H1 (cell line): ENCODE measurements around the gene CD276. TPM values are rescaled to one million over a fixed set of nuclear protein-coding genes. Genes with fewer than 3 reads are reported as not detected.

Experiments used
- CTCF ChIA-PET: fragments of 300-600 bp; sonication (Branson Sonifier 250); formaldehyde crosslinking; loops from one replicate; lab custom pipeline; 2021; ENCODE audit not compliant: partially characterized antibody; lab: Charles Lee
- POLR2A ChIA-PET: fragments of 300-600 bp; sonication (Branson Sonifier 250); formaldehyde crosslinking; loops from one replicate; lab custom pipeline; 2021; ENCODE audit warnings: inconsistent platforms; ENCODE audit not compliant: partially characterized antibody; lab: Charles Lee
- DNase-seq, 2 experiments: peaks; one replicate each; pipeline versions ENCODE4 v3.0.0 to v3.0.0-alpha.2; 2010 to 2022; ENCODE audit warnings: low spot score in 2 of 2, low read depth in 1 of 2, mixed read lengths in 1 of 2
- FAIRE-seq: peaks from 2 replicates; lab custom pipeline; 2011; peaks lifted over from hg19 to GRCh38; lab: Jason Lieb, UNC
- H2AFZ ChIP-seq: 2 replicates; pipeline ENCODE4 v1.8.1; 2012; ENCODE audit warnings: low read length, inconsistent platforms
- H2AK5ac ChIP-seq: 2 replicates; pipeline ENCODE4 v1.6.1; 2013; ENCODE audit warnings: low read depth, low read length
- H2BK120ac ChIP-seq: replicated peaks from 2 replicates; pipeline ENCODE3; 2013; ENCODE audit warnings: low read depth, low read length, inconsistent platforms
- H2BK12ac ChIP-seq: 2 replicates; pipeline ENCODE4 v1.6.1; 2013; ENCODE audit warnings: low read depth, low read length
- H2BK15ac ChIP-seq: 2 replicates; pipeline ENCODE4 v1.6.1; 2013; ENCODE audit warnings: low read length
- H2BK20ac ChIP-seq: 2 replicates; pipeline ENCODE4 v1.6.1; 2013; ENCODE audit warnings: low read length
- H2BK5ac ChIP-seq: 2 replicates; pipeline ENCODE4 v1.6.1; 2013; ENCODE audit warnings: low read depth, low read length
- H3K14ac ChIP-seq: 2 replicates; pipeline ENCODE4 v1.6.1; 2013; ENCODE audit warnings: inconsistent platforms; ENCODE audit not compliant: insufficient read length
- H3K18ac ChIP-seq: 2 replicates; pipeline ENCODE4 v1.6.1; 2013; ENCODE audit warnings: low read length; ENCODE audit errors: extremely low read depth
- H3K23ac ChIP-seq: 2 replicates; pipeline ENCODE4 v1.6.1; 2013; ENCODE audit warnings: inconsistent platforms; ENCODE audit not compliant: insufficient read length
- H3K23me2 ChIP-seq: 2 replicates; pipeline ENCODE4 v1.6.1; 2013; ENCODE audit warnings: low read depth, low read length
- H3K27ac ChIP-seq: 2 replicates; pipeline ENCODE4 v1.6.1; 2011; ENCODE audit warnings: low read depth, low read length, inconsistent platforms
- H3K27me3 ChIP-seq, 4 experiments: replicated peaks in 1 of 4; 1 replicate in 1 of 4; 2 replicates in 3 of 4; pipeline versions ENCODE4 v1.6.1 to v1.8.1; 2011 to 2013; ENCODE audit warnings: low read length in 3 of 4, mild to moderate bottlenecking in 3 of 4, inconsistent platforms in 2 of 4, mixed read lengths in 2 of 4, moderate library complexity in 1 of 4; ENCODE audit not compliant: control insufficient read depth in 3 of 4, insufficient read depth in 3 of 4; ENCODE audit errors: extremely low read depth in 1 of 4
- H3K36me3 ChIP-seq, 4 experiments: 2 replicates each; pipeline versions ENCODE4 v1.6.1 to v1.8.1; 2011 to 2013; ENCODE audit warnings: mild to moderate bottlenecking in 4 of 4, low read length in 3 of 4, moderate library complexity in 2 of 4, control low read depth in 1 of 4, inconsistent platforms in 1 of 4; ENCODE audit not compliant: insufficient read depth in 4 of 4, control insufficient read depth in 2 of 4
- H3K4ac ChIP-seq: replicated peaks from 2 replicates; pipeline ENCODE3; 2013; ENCODE audit warnings: low read length, low read depth, mixed read lengths, inconsistent platforms; ENCODE audit not compliant: insufficient read length
- H3K4me1 ChIP-seq, 4 experiments: replicated peaks in 1 of 4; 1 replicate in 1 of 4; 2 replicates in 3 of 4; pipeline versions ENCODE4 v1.6.1 to v1.8.1; 2011 to 2013; ENCODE audit warnings: low read length in 3 of 4, inconsistent platforms in 2 of 4, mixed read lengths in 1 of 4; ENCODE audit not compliant: insufficient read depth in 4 of 4, control insufficient read depth in 3 of 4
- H3K4me2 ChIP-seq, 2 experiments: 2 replicates each; pipeline versions ENCODE4 v1.6.1 to v1.8.1; 2011 to 2013; ENCODE audit warnings: low read depth in 2 of 2, low read length in 2 of 2, control low read depth in 1 of 2, inconsistent platforms in 1 of 2, mild to moderate bottlenecking in 1 of 2; ENCODE audit not compliant: insufficient read depth in 1 of 2
- H3K4me3 ChIP-seq, 4 experiments: fragments of 200-600, 300-600 bp in 1 of 4; sonication (generic), shearing (Covaris generic), sonication (Bioruptor Twin) in 1 of 4; 2 replicates each; pipeline versions ENCODE4 v1.5.1 to v1.8.1; 2011 to 2016; ENCODE audit warnings: low read length in 4 of 4, low read depth in 3 of 4, control low read depth in 2 of 4, inconsistent platforms in 2 of 4, mild to moderate bottlenecking in 2 of 4, mixed read lengths in 1 of 4, moderate library complexity in 1 of 4; ENCODE audit not compliant: insufficient read depth in 2 of 4; ENCODE audit errors: extremely low read depth in 1 of 4
- H3K56ac ChIP-seq: replicated peaks from 2 replicates; pipeline ENCODE3; 2013; ENCODE audit warnings: low read depth, mild to moderate bottlenecking, mixed read lengths, low read length, inconsistent platforms; ENCODE audit not compliant: insufficient read length
- H3K79me1 ChIP-seq: 2 replicates; pipeline ENCODE4 v1.6.1; 2013; ENCODE audit warnings: low read depth, low read length, control low read depth
- H3K79me2 ChIP-seq, 2 experiments: 2 replicates each; pipeline versions ENCODE4 v1.6.1 to v1.8.1; 2012 to 2013; ENCODE audit warnings: low read length in 2 of 2, mild to moderate bottlenecking in 2 of 2, inconsistent platforms in 1 of 2; ENCODE audit not compliant: insufficient read depth in 2 of 2, control insufficient read depth in 1 of 2
- H3K9ac ChIP-seq, 4 experiments: replicated peaks in 1 of 4; 1 replicate in 1 of 4; 2 replicates in 3 of 4; pipeline versions ENCODE4 v1.6.1 to v1.8.1; 2011 to 2013; ENCODE audit warnings: low read depth in 3 of 4, low read length in 3 of 4, control low read depth in 2 of 4, mild to moderate bottlenecking in 2 of 4, moderate library complexity in 2 of 4, inconsistent platforms in 1 of 4; ENCODE audit errors: extremely low read depth in 1 of 4
- H3K9me3 ChIP-seq, 2 experiments: 2 replicates each; pipeline versions ENCODE4 v1.6.1 to v1.8.1; 2012 to 2013; ENCODE audit warnings: mild to moderate bottlenecking in 2 of 2, moderate library complexity in 2 of 2, control low read depth in 1 of 2, inconsistent platforms in 1 of 2, low read depth in 1 of 2, low read length in 1 of 2, mixed read lengths in 1 of 2; ENCODE audit not compliant: insufficient read depth in 2 of 2
- H4K20me1 ChIP-seq, 2 experiments: replicated peaks in 1 of 2; 2 replicates each; pipeline versions ENCODE3 to v1.8.1; 2011 to 2013; ENCODE audit warnings: inconsistent platforms in 2 of 2, low read length in 2 of 2, mild to moderate bottlenecking in 1 of 2; ENCODE audit not compliant: insufficient read depth in 2 of 2, control insufficient read depth in 1 of 2
- H4K5ac ChIP-seq: 2 replicates; pipeline ENCODE4 v1.6.1; 2013; ENCODE audit warnings: low read length, low read depth, mixed read lengths, inconsistent platforms; ENCODE audit not compliant: insufficient read length
- H4K8ac ChIP-seq: 2 replicates; pipeline ENCODE4 v1.8.0; 2013; ENCODE audit warnings: mild to moderate bottlenecking, moderate library complexity, low read length, inconsistent platforms; ENCODE audit not compliant: insufficient read depth; ENCODE audit errors: extremely low read depth
- H4K91ac ChIP-seq: replicated peaks from 2 replicates; pipeline ENCODE3; 2013; ENCODE audit warnings: low read length, mixed read lengths, inconsistent platforms; ENCODE audit not compliant: insufficient read length
- ATF3 ChIP-seq: IDR thresholded peaks from 2 replicates; pipeline ENCODE4 v1.6.1; 2011; ENCODE audit warnings: low read depth, mild to moderate bottlenecking, low read length; ENCODE audit not compliant: insufficient read depth
- BCL11A ChIP-seq, 2 experiments: IDR thresholded peaks; one replicate each; pipeline ENCODE4 v1.6.1; 2011; ENCODE audit warnings: low read depth in 2 of 2, low read length in 2 of 2, mild to moderate bottlenecking in 2 of 2
- CBX5 ChIP-seq: fragments of 300-800, 300-1000 bp; sonication (generic); IDR thresholded peaks from 2 replicates; pipeline ENCODE4 v1.7.1; 2016; ENCODE audit warnings: antibody characterized with exemption, low read length, low read depth
- CBX8 ChIP-seq: fragments of 300-800, 300-1000 bp; sonication (generic); IDR thresholded peaks from 2 replicates; pipeline ENCODE4 v1.7.1; 2016; ENCODE audit warnings: low read depth, low read length, borderline replicate concordance
- GABPA ChIP-seq: IDR thresholded peaks from 2 replicates; pipeline ENCODE4 v1.6.1; 2011; ENCODE audit warnings: mild to moderate bottlenecking, low read length, moderate library complexity, borderline replicate concordance; ENCODE audit not compliant: insufficient read depth
- NANOG ChIP-seq: IDR thresholded peaks from 2 replicates; pipeline ENCODE4 v1.6.1; 2011; ENCODE audit warnings: low read length, low read depth, mild to moderate bottlenecking, inconsistent platforms; ENCODE audit not compliant: insufficient read depth, poor library complexity, severe bottlenecking
- RXRA ChIP-seq: IDR thresholded peaks from 2 replicates; pipeline ENCODE4 v1.6.1; 2011; ENCODE audit warnings: low read depth, mild to moderate bottlenecking, low read length, moderate library complexity; ENCODE audit not compliant: insufficient read depth
- SAP30 ChIP-seq: fragments of 300-600 bp; sonication (generic); IDR thresholded peaks from 2 replicates; pipeline ENCODE4 v1.7.1; 2012; ENCODE audit warnings: low read length, moderate library complexity, mild to moderate bottlenecking, inconsistent platforms; ENCODE audit not compliant: insufficient read depth, insufficient replicate concordance
- SIN3A ChIP-seq, 2 experiments: IDR thresholded peaks in 1 of 2; conservative IDR thresholded peaks in 1 of 2; 2 replicates each; pipeline ENCODE4 v1.6.1; 2011 to 2012; ENCODE audit warnings: low read length in 2 of 2, improper control_type of control experiment in 1 of 2, low read depth in 1 of 2, mild to moderate bottlenecking in 1 of 2
- SIRT6 ChIP-seq: IDR thresholded peaks from one replicate; pipeline ENCODE4 v1.7.1; 2012; ENCODE audit warnings: low read length, inconsistent platforms
- TEAD4 ChIP-seq: IDR thresholded peaks from 2 replicates; pipeline ENCODE4 v1.6.1; 2012; ENCODE audit warnings: low read depth, low read length, inconsistent platforms, mixed read lengths
- YY1 ChIP-seq: IDR thresholded peaks from 2 replicates; pipeline ENCODE4 v1.6.1; 2011; ENCODE audit warnings: low read depth, mild to moderate bottlenecking, low read length
- WGBS, 2 experiments: shearing (Covaris generic) in 1 of 2; methylation state at CpG; one replicate each; pipeline versions ENCODE4 v1.1.6 to v1.1.7; 2013 to 2015; ENCODE audit warnings: low lambda C conversion rate in 2 of 2, mixed read lengths in 2 of 2, inconsistent platforms in 1 of 2, low coverage in 1 of 2, missing lambda C conversion rate in 1 of 2; ENCODE audit not compliant: insufficient replicate concordance in 2 of 2, insufficient coverage in 1 of 2, insufficient read length in 1 of 2; ENCODE audit errors: extremely low coverage in 1 of 2, missing lambda C conversion rate in 1 of 2; 5-methylcytosine and 5-hydroxymethylcytosine counted together
- polyA plus RNA-seq, 7 experiments: library from polyadenylated mRNA; depleted of rRNA in 3 of 7; stranded (reverse) in 5 of 7; unstranded in 2 of 7; fragments of >200 nt in 5 of 7; fragments of 200-250 nt in 2 of 7; gene quantifications; 1 replicate in 5 of 7; 2 replicates in 1 of 7; 4 replicates in 1 of 7; pipeline versions ENCODE4 v1.2.1 to v1.2.3, GENCODE V29; 2011 to 2013; ENCODE audit warnings: missing spikeins in 2 of 7, mixed read lengths in 2 of 7
- total RNA-seq: library from RNA; stranded (reverse); fragmentation: NEBNext Ultra II Directional; extraction: Animal tissue kit (Norgen Biotek cat#: 25700); gene quantifications from 2 replicates; pipeline ENCODE4 v1.2.1, GENCODE V29; 2021

CD276 gene
- total and polyA plus RNA-seq, 2 of the 8 experiments (the other 6 are each of a cell fraction or from before 2014, with no cell fraction given) = 156 to 158 TPM

- no peak overlapping the region for H4K8ac ChIP-seq
- no peak overlapping the region for H3K9ac ChIP-seq
- H3K79me1 ChIP-seq = peaks cover under 1% of the 10 kb centered on the region
- FAIRE-seq = no peak
- DNase-seq = no peak
- no peak overlapping the region for H3K56ac ChIP-seq
- H2BK5ac ChIP-seq = no peak overlapping the region
- H3K79me2 ChIP-seq = peaks cover under 1 to 6% of the 10 kb centered on the region in 2 experiments; a peak in 3 of 4 replicates
- H3K4me2 ChIP-seq = no peak overlapping the region
- 92% methylated on average over 2 of the region's 2 CpGs; no CpG with 5 or more reads in 1 of the 2 experiments for WGBS, 2 experiments
- no peaks in the 10 kb centered on the region for H3K9me3 ChIP-seq
- ChIA-PET CTCF (interaction anchor here (2.8 to 15.1 kb wide), 2 partner anchors 19 to 44 kb away, joined by 10 to 496 read pairs; no protein-coding TSS in a partner anchor), POLR2A (interaction anchor here (9.2 kb wide), 1 partner anchor 17 kb away, joined by 93 read pairs; no protein-coding TSS in a partner anchor)
- no peak overlapping the region for H4K5ac ChIP-seq
- no peak overlapping the region for H2AFZ ChIP-seq
- H3K27ac ChIP-seq = no peak overlapping the region
- no peak overlapping the region for H3K14ac ChIP-seq
- H2BK12ac ChIP-seq = no peak overlapping the region
- peaks cover 0 to 7% (median 1%) of the 10 kb centered on the region in 4 experiments; a peak in 3 of 7 replicates for H3K4me1 ChIP-seq
- no peak overlapping the region for H3K23ac ChIP-seq
- peaks cover under 1% of the 10 kb centered on the region in 2 experiments for H4K20me1 ChIP-seq
- no peak overlapping the region for H2BK20ac ChIP-seq
- H3K4ac ChIP-seq = no peak overlapping the region
- no peak overlapping the region for H2AK5ac ChIP-seq
- no peaks in the 10 kb centered on the region for H3K27me3 ChIP-seq
- no peak overlapping the region for H2BK120ac ChIP-seq
- no peak overlapping the region for H4K91ac ChIP-seq
- no peak overlapping the region for H3K4me3 ChIP-seq
- no peak overlapping the region for H2BK15ac ChIP-seq
- peaks cover 7% of the 10 kb centered on the region for H3K23me2 ChIP-seq
- H3K36me3 ChIP-seq = no peaks in the 10 kb centered on the region
- no peak overlapping the region for H3K18ac ChIP-seq
- TF ChIP-seq GABPA = no peak
- TF ChIP-seq CBX5 = no peak
- no peak for TF ChIP-seq NANOG
- TF ChIP-seq SAP30 = no peak
- no peak for TF ChIP-seq SIRT6
- no peak for TF ChIP-seq BCL11A (IDR thresholded peaks at IDR 0.05; ENCODE audit: low read depth in 2 of 2, low read length in 2 of 2)
- no peak for TF ChIP-seq RXRA
- TF ChIP-seq SIN3A (conservative IDR thresholded peaks at IDR 0.05 in 1 of 2, IDR thresholded peaks at IDR 0.05 in 1 of 2; ENCODE audit: low read depth in 1 of 2, low read length in 2 of 2) = no peak
- no peak for TF ChIP-seq ATF3
- TF ChIP-seq CBX8 = no peak
- TF ChIP-seq YY1 = no peak
- TF ChIP-seq TEAD4 = no peak
Observed at GRCh38 chr15:73680549-73680948, 3.6 kb upstream of the CD276 start.
